Tibial artery (tissue), 4 donors: ENCODE data around the gene MROH9.
"Not testable (repeated sequence)": the region's sequence is repeated elsewhere in the genome, so short reads cannot be mapped to it uniquely, and the experiment has no call there.

Experiments used
- DNase-seq, 2 donors: peaks; one replicate each; pipeline ENCODE4 v3.0.0-alpha.2; 2019
- H3K27ac ChIP-seq, 2 donors: fragments of 200-600 bp; sonication (generic) in 1 of 2; 1 replicate in 1 of 2; 2 replicates in 1 of 2; pipeline ENCODE4 v1.5.1; 2018 to 2019; ENCODE audit warnings: mild to moderate bottlenecking in 1 of 2
- H3K27me3 ChIP-seq, 2 donors: fragments of 200-600 bp; sonication (generic) in 1 of 2; one replicate each; pipeline versions ENCODE4 v1.5.1 to v1.6.0; 2016 to 2019
- H3K36me3 ChIP-seq, 3 donors: fragments of 200-600 bp; sonication (generic) in 2 of 3; one replicate each; pipeline ENCODE4 v1.5.1; 2016 to 2019; ENCODE audit warnings: mild to moderate bottlenecking in 2 of 3
- H3K4me1 ChIP-seq, 4 donors: fragments of 200-600 bp; sonication (generic) in 2 of 4; 1 replicate in 3 of 4; 2 replicates in 1 of 4; pipeline ENCODE4 v1.5.1; 2016 to 2019
- H3K4me3 ChIP-seq, 2 donors: fragments of 200-600 bp; sonication (generic) in 1 of 2; 1 replicate in 1 of 2; 2 replicates in 1 of 2; pipeline ENCODE4 v1.5.1; 2018 to 2019; ENCODE audit warnings: mild to moderate bottlenecking in 2 of 2
- H3K9me3 ChIP-seq, 3 donors: fragments of 200-600 bp; sonication (generic) in 1 of 3; one replicate each; pipeline ENCODE4 v1.5.1; 2016 to 2019
- CTCF ChIP-seq, 2 experiments: fragments of 200-600 bp in 1 of 2; fragments of 450-650 bp in 1 of 2; IDR thresholded peaks; one replicate each; pipeline ENCODE4 v1.5.1; 2017 to 2019; ENCODE audit warnings: antibody characterized with exemption in 2 of 2, mild to moderate bottlenecking in 1 of 2, moderate library complexity in 1 of 2
- intact Hi-C: fragments of 100-400 bp; cut with DNase I; formaldehyde crosslinking; loops from one replicate; pipeline ENCODE4 v1.15.0; 2023; ENCODE audit warnings: low total_unique reads

The MROH9 gene

GRCh38 chr1:170893655-170894297 is 41.6 kb upstream of the MROH9 start:
- no peaks in the 10 kb centered on the region for H3K36me3 ChIP-seq
- intact Hi-C loops, result no loop called here
- no peak overlapping the region for H3K27ac ChIP-seq
- no peaks in the 10 kb centered on the region for H3K4me1 ChIP-seq
- H3K4me3 ChIP-seq, result no peak overlapping the region
- no peak for TF ChIP-seq CTCF (IDR thresholded peaks at IDR 0.05)
- no peak for DNase-seq
- H3K27me3 ChIP-seq, result no peaks in the 10 kb centered on the region
- H3K9me3 ChIP-seq, result no peaks in the 10 kb centered on the region

- no peak for DNase-seq
- Histone ChIP-seq H3K36me3 (no peaks in the 10 kb centered on the region), H3K4me1 (peaks cover 0 to 11% (median 0%) of the 10 kb centered on the region in 4 donors), H3K27ac (peak overlapping the region in 1 of 2 donors; percentile 24), H3K9me3 (no peaks in the 10 kb centered on the region), H3K27me3 (no peaks in the 10 kb centered on the region), H3K4me3 (no peak overlapping the region)
- no peak for TF ChIP-seq CTCF (IDR thresholded peaks at IDR 0.05)
- intact Hi-C loops, result no loop called here
These were observed 31.4 kb upstream of the MROH9 start for GRCh38 chr1:170903961-170904360.

GRCh38 chr1:170908942-170909341 is 26.4 kb upstream of the MROH9 start:
- H3K27me3 ChIP-seq, result no peaks in the 10 kb centered on the region
- H3K4me3 ChIP-seq, result no peak overlapping the region
- no peak overlapping the region for H3K27ac ChIP-seq
- intact Hi-C loops, result no loop called here
- TF ChIP-seq CTCF (IDR thresholded peaks at IDR 0.05), result no peak
- no peaks in the 10 kb centered on the region for H3K9me3 ChIP-seq
- no peaks in the 10 kb centered on the region for H3K36me3 ChIP-seq
- H3K4me1 ChIP-seq, result peaks cover 0 to 18% (median 0%) of the 10 kb centered on the region in 4 donors
- no peak for DNase-seq

DNA sequence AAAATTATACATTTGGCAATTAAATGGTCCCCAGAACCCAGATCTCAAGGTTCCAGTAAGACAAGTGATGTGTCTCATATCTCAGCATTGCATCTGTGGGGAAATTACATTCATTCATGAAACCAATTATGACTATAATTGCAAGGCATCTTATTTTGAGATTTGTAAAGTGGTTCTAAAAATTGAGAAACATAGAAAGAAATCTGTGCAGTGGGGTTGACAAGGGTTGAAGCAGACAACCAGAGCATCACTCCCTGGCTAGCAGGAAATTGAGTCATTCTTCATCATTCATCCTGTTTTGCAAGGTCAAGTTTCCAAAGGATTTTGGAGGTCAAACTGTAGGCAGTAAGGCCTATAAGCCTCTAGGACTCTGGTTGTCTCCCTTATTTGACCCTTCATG is 25.1 kb upstream of the MROH9 start:
- Histone ChIP-seq H3K4me3 (no peak overlapping the region), H3K9me3 (no peaks in the 10 kb centered on the region), H3K27ac (peak overlapping the region in 1 of 2 donors; percentile 18), H3K4me1 (peaks cover 0 to 15% (median 0%) of the 10 kb centered on the region in 4 donors), H3K27me3 (no peaks in the 10 kb centered on the region), H3K36me3 (no peaks in the 10 kb centered on the region)
- intact Hi-C loops, result no loop called here
- TF ChIP-seq CTCF (IDR thresholded peaks at IDR 0.05), result no peak
- no peak for DNase-seq

DNA sequence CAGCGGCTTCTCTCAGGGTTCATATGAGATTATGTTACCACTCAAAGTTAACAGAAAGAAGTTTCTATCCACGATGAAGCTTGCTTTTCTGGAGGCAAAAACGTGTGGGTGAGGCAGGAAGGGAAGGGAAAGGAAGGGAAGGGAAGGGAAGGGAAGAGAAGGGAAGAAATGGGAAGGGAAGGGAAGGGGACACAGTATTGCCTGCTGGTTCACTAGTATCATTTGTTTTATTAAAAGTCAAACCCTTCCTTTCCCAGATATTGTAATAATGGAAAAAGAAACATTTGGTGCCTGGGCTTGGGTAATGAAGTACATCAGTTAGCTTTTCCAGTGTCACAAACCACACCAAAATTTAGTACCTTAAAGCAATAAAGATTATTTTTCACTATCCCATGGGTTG is 18.0 kb upstream of the MROH9 start:
- DNase-seq, result no peak
- Histone ChIP-seq H3K27ac (no peak overlapping the region), H3K27me3 (no peaks in the 10 kb centered on the region), H3K4me3 (no peak overlapping the region), H3K9me3 (peaks cover 0 to 21% (median 11%) of the 10 kb centered on the region in 3 donors), H3K36me3 (peaks cover 0 to 16% (median 0%) of the 10 kb centered on the region in 3 donors), H3K4me1 (no peaks in the 10 kb centered on the region)
- no peak for TF ChIP-seq CTCF (IDR thresholded peaks at IDR 0.05)
- intact Hi-C loops, result no loop called here

DNA sequence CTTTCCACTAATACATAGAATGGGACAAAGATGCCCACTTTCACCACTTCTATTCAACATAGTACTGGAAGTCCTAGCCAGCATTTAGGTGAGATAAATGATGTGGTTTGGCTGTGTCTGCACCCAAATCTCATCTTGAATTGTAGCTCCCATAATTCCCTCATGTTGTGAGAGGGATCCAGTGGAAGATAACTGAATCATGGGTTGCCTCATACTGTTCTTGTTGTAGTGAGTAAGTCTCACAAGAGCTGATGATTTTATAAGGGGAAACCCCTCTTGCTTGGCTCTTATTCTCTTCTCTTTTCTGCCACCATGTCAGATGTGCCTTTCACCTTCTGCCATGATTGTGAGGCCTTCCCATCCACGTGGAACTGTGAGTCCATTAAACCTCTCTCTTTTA is 10.7 kb upstream of the MROH9 start:
- Histone ChIP-seq H3K9me3 (peaks cover 0 to 22% (median 11%) of the 10 kb centered on the region in 3 donors), H3K4me1 (peaks cover 0 to 16% (median 5%) of the 10 kb centered on the region in 4 donors), H3K36me3 (peaks cover 0 to 16% (median 0%) of the 10 kb centered on the region in 3 donors)
- H3K27me3 ChIP-seq, H3K27ac ChIP-seq, DNase-seq, intact Hi-C loops, H3K4me3 ChIP-seq: not testable (repeated sequence)
